GM12873 (cell line): ENCODE data around the gene FLT3.
A peak's percentile ranks its signal among the peaks of the same experiment; 100 is the strongest.

ENCODE experiments used
- TF ChIP-seq, protein P1 (sequence below): IDR thresholded peaks from 2 replicates; pipeline ENCODE4 v1.5.1; 2012; ENCODE audit warnings: low read depth, mild to moderate bottlenecking, moderate library complexity, low read length, control low read depth; ENCODE audit not compliant: insufficient read depth; ENCODE audit errors: missing control alignments

The FLT3 gene

DNA sequence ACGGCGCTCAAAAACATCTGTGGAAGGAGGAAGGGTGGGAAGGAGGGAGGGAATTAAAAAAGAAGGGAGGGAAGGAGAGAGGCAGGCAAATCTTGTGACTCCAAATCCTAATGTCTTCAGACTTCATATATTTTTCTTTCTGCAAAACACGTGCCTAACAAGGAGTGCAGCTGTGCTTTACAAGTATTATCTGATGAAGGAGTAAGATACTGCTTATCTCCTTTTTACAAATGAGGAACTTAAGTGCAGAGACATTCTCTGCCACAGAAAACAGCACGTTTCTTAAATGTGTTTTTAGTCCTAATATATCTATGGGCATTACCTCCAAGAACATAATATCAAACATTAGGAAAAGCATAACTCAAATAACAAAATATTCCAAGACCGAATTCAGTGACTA, 6.5 kb downstream of the FLT3 start:
- TF ChIP-seq, protein P1, sequence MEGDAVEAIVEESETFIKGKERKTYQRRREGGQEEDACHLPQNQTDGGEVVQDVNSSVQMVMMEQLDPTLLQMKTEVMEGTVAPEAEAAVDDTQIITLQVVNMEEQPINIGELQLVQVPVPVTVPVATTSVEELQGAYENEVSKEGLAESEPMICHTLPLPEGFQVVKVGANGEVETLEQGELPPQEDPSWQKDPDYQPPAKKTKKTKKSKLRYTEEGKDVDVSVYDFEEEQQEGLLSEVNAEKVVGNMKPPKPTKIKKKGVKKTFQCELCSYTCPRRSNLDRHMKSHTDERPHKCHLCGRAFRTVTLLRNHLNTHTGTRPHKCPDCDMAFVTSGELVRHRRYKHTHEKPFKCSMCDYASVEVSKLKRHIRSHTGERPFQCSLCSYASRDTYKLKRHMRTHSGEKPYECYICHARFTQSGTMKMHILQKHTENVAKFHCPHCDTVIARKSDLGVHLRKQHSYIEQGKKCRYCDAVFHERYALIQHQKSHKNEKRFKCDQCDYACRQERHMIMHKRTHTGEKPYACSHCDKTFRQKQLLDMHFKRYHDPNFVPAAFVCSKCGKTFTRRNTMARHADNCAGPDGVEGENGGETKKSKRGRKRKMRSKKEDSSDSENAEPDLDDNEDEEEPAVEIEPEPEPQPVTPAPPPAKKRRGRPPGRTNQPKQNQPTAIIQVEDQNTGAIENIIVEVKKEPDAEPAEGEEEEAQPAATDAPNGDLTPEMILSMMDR: no peak

DNA sequence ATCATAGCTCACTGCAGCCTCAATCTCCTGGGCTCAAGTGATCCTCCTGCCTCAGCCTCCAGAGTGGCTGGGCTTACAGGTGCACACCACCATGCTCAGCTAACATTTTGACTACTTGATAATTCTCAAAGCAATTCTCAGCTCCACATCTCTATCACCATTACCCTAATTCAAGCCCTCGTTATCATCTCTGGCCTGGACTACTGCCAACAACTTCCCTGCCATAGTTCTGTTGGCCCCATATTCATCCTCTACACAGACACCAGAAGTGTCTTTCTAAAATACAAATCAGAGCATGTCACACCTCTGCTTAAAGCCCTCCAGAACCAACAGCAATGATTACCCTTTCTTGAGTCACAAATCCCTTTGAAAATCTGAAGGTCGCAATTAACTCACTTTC, 7.9 kb downstream of the FLT3 start:
- TF ChIP-seq, protein P1: no peak

DNA sequence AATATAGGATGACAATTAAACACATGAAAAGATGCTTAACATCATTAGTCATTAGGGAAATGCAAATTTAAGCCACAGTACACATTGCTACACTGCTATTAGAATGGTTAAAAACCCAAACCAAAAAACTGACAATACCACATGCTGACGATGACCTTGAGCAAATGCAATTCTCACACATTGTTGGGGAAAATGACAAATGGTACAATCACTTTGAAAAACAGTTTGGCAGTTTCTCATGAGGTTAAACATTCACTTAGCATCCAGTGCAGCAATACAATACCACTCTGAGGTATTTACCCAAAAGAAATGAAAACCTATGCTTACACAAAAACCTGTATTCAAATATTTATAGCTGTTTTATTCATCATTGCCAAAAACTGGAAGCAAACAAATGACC, 11.3 kb downstream of the FLT3 start:
- TF ChIP-seq, protein P1: no peak

DNA sequence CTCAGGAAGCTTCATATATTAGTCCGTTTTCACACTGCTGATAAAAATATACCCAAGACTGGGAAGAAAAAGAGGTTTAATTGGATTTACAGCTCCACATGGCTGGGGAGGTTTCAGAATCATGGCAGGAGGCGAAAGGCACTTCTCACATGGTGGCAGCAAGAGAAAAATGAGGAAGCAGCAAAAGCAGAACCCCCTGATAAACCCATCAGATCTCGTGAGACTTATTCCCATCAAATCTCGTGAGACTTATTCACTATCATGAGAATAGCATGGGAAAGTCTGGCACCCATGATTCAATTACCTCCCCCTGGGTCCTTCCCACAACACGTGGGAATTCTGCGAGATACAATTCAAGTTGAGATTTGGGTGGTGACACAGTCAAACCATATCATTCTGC, 23.1 kb downstream of the FLT3 start:
- TF ChIP-seq, protein P1: no peak

DNA sequence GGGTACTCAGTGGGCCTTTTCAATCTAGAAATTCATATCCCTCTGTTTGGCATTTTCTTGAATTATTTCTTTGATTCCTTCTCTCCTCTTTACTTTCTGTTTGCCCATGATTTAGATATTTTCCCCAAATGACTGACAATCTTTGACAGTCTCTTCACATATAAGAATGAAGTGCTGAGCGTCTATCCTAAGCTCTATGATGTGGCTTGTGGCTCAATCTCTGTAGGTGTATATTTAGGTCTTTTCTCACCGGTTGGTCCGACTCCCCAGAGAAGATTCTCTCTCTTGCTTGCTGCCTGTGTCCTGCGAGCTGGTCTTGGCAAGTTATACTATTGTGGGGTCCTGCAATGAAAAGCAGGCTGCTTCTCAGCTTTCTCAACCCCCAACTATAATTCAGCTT, 29.0 kb downstream of the FLT3 start:
- TF ChIP-seq, protein P1: no peak

DNA sequence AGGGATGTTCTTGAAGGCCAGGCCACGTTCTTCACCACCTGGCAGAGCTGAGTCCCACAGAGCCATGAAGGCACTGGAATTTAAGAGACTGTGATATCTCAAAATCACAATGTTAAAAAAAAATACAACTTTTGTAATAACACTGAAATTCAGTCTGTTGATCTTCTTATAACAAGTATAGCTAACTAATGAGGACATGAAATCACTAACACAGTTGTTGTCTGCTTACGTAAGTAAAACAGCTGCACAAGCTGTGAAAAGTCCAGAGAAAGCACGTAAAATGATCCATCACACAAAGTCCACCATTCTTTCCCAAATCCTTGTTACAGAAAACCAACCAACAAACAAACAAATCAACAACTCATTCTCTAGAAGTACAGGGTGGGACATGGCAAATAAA, 32.9 kb downstream of the FLT3 start:
- TF ChIP-seq, protein P1: no peak

DNA sequence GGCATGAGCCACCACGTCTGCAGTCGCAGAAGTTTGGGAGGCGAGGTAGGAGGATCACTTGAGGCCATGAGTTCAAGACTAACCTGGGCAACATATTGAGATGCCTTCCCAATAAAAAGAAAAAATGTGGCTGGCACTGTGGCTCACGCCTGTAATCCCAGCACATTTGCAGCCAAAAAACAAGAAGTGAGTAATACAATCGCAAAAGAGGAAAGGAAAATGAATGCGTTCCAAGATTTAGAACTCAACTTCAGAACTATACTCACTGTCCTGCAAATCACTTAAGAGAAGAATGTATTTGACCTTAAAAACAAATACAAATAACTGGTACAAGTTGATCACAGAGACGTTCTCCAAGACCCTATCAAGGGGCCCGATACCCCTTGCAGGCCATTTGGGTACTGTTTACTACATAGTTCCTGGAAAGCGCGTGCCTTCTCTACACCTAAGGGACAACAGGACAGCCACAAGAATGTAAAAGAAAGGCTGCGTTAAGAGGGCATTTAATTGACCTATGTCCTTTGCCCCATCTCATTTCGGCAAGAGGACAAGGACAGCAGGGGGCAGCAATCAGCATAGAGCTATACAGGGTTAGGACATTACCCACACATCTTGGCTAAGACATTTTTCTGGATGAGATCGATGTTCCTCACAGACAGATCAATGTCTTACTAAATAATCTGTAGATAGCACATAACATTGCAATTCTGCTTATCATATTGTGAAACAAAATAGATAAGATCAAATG, 41.3 kb downstream of the FLT3 start:
- TF ChIP-seq, protein P1: peak; percentile 46
